ELF-1 (cell line): ENCODE results near the gene DENND5A.
A peak's percentile ranks its signal among the peaks of the same experiment; 100 is the strongest.

Source experiments
- DNase-seq: peaks from one replicate; pipeline ENCODE4 v3.0.0-alpha.2; 2016; ENCODE audit warnings: low read depth, low spot score

The DENND5A gene

DNA sequence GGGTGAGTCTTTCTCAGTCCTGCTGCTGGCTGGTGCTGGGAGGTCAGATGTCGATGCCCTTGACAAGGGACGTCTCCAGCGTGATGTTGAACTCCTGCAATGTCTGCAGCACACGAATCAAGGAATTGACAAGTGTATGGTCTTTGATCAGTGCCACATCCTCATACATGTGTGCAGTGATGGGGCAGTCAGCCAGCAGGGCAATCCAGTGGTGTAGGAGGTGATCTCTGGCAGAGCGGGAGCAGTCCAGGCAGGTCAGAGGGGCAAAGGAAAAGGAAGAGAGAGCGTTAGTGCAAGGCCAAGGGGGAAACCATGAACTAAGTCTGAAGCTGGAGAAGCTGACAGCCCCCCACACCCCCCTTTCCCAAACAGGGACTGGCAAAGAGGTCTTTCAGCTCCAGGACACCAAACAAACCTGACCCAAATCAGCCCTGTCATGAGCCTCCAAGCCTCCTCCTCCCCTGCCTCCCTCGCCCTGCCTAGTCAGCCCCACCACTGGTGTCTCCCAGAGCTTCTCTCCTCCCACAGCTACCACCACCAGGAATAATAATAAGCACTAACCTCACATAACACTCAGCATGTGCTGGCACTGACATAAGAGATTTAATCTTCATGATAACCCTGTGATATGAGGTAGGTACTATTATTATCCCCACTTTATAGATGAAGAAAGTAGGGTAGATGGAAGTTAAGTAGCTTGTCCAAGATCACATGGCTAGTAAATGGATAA is 125.4 kb downstream of the DENND5A start:
- DNase-seq, result no peak

DNA sequence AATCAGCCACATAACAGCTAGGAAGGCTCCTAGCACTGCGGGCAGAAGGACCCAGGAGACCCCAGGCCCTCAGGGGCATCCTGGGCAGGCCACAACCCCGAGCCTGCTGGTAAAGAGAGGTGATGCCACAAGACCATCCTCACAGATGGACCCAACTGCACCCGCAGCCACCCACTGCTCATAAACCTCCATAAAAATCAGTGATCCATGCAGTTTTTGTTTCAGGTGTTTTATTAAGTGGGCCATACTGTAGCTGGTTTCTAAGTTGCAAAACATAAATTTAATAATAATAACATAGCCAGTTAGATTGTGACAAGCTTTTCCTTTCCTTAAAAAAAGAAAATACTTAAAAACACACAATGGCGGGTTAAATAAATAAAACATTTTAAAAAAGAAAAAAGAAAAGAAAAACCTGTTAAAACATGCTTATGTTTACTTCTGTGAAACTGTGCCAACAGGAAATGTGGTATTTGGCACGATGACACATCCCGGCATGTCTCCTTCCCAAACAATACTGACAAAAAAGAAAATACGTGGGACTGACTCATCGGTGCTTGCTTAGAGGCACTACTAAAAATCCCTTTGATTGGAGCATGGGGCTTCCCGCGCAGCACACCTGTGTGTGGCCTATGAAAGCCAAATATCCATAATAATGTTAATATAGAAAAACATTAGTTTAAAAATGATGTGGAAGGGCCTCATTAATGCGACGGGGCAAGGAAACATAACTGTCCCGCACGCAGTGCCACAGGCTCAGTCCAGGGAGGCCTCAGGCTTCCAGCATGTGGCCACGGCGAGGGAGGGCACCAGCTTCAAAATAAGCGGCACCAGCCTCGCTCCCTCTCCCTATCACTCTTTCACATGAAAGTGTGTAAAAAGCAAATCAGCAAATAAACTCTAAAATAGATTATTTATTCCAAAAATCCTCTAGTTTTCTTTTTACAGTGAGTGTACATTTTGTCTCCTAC is 126.3 kb downstream of the DENND5A start:
- no peak for DNase-seq

DNA sequence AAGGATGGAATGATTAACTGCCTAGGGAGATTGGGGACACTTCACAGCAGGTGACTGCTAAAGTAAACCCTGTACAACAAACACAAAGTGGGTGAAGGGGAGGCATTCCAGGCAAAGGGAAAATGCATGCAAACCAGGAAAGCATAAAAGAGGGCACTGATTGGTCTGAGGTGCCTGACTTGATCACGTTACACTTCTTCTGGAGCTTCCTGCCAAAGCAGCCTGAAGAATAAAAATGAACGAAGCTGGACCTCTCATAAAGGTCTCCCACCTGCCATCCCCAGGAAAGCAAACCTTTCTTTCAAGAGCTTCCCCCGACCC is 127.1 kb downstream of the DENND5A start:
- DNase-seq, result no peak

DNA sequence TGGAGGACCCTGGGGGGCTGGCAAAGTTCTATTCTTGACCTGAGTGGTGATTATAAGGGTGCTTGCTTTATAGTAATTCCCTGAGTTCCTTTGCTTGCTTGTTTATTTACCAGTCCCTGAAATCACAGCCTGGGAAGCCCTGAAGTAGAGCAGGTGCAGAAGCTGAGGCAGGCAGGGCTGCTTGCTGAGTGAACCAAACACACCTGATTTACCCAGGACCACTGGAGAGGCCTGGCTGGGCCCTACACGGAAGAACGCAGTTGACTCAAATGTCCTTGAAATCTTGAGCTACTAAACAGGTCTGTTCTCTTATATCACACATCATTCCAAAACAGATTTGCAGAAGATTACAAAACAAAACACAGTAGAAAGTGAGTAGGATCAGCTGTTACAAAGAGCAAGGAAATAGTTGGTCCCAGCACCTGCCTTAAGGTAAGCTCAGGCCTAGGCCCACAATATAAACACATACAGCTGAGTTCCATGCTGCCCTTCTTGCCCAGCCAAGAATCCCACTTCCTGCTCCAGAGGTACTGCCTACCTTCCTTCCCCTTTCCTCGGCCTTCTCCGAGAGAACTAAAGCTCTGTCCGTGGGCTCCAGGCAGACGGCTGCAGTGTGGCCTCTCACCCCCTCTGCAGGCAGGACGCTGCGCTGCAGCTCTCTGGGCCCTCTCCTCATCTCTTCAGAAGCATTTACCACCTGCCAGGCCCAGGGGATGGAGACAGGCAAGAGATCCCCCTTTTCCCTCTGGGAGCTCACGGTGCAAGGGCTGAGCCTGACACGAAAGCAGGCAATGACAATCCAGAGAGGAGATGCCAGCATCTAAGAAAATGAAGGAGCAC is 127.6 kb downstream of the DENND5A start:
- DNase-seq, result peak; percentile 93

DNA sequence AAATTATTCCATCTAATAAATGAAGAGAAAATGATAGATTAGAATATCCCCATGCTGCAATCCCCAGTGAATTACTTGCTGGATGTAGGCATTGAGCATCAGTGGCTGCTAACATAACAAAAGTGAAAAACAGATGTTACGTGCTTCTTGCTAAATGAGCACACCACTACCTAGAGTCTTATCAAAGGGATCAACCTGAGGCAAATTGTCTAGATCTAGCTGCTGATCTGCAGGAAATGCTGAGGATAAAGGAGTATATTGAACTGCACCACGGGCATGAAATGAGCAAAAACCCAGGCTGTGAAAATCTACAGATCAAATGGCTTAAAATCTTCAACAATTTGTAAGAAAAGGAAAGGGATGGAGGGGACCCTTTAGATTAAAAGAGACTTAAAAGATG is 128.4 kb downstream of the DENND5A start:
- DNase-seq, result no peak

DNA sequence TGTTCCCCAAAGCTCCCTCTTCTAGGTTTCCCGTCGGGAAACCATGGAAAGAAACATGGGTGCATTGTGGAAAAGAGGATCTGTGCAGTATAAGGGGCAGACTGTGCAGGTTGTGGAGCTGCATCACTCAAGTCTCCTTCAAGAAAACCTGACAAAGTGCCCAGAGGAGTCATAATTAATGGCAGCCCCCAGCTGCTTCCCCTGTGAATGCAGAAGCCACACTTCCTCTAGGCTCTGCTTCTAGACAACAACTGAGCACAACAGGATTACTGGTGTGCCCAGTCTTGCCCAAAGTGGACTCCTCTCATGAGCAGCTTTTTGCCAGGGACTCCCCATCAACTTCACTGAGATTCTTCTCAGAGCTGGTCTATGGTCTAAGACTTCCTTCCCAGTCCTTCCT is 131.2 kb downstream of the DENND5A start:
- no peak for DNase-seq

DNA sequence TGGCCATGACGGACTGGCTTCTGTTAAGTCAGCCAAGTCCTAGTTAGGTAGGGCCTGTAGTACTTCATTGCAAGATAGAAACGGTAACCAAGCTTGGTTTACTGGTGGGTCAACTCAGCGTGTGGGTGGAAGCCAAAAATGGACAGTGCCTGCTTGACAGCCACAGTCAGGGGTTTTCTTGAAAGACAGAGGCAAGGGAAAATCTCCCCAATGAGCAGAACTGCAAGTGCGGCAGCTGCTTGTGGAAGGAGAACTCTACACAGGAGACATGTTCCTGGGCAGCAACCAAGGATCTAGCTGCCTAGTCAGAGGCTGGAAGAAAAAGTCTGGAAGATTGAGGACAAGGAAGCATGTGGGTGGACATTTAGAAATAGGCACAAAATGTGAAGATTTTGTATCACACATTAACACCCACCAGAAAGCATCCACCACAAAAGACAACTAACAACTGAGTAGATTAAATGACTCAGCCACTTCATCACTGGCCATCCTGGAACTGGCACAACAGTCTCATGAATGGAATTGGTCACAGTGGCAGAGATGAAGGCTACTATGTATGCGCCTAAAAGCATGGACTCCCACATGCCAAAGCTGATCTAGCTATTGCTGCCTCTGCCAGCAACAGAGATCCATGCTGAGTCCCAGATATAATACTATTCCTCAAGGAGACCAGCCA is 132.8 kb downstream of the DENND5A start:
- no peak for DNase-seq

DNA sequence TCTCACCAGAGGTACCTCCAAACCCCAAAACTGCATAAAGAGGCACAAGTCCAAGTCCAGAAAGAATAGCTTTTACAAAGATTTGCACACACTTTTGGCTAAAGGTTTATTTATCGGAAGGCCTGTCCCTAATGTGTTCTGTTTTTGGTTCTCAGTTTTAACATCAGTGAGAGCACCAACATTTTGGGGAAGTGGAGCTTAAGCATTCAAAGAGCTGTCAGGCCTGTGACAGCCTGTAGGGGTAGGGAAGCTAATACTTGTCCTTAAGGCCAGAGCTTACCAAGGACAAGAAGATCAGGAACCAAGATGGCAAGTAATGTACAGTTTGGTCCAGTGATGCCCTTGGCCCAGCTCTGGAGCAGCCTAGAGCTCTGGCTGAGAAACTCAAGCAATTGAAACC is 134.9 kb downstream of the DENND5A start:
- DNase-seq, result no peak

DNA sequence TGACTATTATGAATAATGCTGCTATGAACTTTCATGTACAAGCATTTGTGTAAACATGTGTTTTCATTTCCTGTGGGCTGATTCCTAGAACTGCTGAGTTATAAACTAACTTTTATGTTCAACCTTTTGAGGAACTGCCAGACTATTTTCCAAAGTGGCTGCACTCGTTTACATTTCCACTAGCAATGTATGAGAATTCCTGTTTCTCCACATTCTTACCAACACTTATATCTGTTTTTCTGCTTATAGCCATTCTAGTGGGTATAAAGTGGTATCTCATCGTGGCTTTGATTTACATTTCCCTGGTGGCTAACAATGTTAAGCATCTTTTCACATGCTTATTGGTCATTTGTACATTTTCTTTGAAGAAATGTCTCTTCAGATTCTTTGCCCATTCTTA is 138.5 kb downstream of the DENND5A start:
- DNase-seq, result no peak

DNA sequence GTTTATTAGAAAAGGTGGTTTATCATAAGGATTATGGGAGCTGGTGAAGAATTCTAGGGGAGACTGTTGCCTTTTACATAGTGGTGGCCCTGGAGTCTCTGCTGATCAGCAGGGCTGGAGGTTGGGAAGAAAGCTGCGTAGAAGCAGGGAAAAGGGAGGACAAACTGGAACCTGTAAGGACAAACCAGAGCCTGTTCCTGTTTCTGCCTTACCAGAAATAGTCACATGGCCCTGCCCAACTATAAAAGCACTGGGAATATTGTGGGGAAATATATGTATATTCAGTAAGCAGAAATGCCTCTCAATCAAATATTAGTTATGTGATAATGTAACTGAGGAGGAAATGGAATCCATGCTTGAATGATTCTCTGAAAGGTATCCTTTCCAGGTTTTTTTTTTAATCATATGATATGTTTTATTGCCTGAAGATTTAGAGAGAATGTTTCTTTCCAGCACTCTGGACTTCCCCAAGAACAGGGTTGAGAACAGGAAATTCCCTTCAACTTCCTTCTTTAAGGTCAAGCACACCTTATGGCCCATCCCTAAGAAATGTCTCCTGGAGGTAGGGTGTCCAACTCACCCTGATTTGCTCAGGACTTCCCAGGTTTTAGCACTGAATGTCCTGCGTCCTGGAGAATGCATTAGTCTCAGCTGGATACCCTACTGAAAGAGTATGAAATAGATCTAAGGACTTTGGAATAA is 139.8 kb downstream of the DENND5A start:
- DNase-seq, result no peak

DNA sequence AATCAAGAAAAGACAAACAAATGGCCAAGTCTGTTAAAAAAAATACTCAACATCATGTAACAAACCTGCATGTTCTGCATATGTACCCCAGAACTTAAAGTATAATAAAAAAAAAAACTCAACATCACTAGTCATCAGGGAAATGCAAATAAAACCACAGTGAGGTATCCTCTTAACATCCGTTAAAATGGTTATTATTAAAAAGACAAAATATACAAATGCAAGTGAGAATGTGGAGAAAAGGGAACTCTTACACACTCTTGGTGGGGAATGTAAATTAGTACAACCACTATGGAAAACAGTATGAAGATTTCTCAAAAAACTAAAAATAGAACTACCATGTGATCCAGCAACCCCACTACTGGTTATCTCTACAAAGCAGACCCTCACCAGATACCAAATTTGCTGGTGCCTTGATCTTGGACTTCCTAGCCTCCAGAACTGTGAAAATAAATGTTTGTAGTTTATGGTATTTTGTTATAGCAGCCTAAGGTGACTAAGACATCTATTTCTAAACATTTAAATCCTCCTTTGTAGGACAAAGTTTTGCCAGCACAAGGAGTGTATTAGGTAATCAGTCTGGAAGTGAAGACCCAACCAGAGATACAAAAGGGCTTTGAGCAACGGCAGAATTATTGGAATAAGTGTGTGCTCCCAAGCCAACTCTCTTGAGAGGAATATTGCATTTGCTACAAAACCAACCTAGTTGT is 141.4 kb downstream of the DENND5A start:
- DNase-seq, result no peak

DNA sequence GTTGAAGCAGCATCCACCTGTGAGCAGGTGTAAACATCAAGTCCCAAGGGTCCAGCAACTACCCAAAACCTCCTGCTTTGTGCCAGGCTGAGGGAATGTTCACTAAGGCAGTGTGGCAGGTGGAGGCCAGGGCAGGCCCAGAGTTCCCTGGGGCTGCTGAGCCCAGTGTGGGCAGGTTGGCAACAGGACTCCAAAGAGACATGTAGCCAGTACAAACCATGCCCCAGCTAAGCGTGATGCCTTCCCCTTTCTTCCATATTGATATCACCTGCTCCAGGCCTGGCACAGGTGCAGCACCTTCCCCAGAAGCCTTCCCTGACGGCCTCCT is 143.7 kb downstream of the DENND5A start:
- no peak for DNase-seq

DNA sequence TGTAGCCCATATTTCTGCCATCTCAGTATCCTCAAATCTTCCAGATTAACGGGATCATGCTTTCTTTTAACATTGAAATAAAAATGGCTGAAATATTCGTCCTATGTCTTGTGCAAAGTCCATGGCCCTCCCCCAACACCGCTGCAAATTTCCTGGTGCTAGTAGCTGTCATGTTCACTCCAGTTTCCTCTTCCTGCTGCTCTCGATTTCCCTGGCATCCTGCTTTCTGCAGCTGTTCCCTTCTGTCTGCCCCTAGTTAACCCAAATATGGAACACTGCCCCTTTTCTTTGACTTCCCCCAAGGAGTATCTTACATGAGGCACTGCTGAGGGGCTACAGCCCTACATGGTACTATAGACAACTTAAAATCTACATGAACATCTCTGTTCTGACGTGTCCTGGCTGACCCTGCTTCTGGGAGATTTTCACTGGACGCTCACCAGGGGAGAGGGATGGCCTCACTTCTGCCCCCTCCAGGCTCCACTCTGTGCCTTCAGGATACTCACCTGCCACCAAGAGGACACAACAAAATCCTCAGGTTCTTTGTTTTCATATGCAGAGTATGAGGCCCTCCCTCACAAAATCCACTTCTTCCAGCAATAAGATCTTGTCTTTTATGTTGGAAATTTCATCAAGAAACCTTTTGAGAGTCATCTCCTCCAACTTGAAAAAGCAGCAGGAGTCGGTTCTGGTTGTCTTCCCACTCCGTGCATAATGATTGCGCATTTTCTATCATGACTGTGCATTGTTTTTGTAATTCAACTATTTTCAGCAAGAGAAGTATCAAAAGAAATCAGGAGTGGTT is 144.3 kb downstream of the DENND5A start:
- DNase-seq, result peak; percentile 80

DNA sequence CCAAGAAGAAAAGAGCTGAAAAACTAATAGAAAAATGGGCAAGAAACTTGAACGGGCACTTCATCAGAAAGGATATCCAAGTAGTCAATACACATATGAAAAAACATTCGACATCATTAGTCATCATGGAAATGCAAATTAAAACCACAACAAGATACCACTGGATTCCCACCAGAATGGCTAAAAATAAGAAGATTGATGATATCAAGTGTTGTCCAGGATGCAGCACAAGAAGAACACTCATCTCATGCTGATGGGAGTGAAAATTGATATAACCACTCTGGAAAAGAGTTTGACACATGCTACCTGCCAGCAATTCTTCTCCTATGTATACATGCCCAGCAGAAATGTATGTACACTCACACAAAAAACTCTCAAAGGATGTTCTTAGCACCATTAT is 146.9 kb downstream of the DENND5A start:
- DNase-seq, result no peak

DNA sequence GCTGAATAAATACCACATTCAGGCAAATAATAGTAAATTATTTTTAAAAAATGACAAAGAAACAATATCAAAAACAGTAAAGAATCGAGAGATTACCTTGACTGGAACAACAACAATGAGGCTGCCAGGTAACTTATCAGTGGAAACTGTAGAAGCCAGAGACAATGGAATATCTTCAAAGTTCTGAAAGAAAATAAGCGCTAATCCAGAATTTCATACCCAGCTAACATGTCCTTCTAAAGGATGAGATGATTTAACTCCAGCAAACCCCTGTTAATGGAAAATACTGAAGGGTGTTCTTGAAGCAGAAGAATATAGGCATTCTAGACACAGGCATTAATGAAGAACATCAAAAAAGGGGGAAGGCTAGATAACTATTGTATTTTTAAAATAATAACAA is 153.1 kb downstream of the DENND5A start:
- no peak for DNase-seq

DNA sequence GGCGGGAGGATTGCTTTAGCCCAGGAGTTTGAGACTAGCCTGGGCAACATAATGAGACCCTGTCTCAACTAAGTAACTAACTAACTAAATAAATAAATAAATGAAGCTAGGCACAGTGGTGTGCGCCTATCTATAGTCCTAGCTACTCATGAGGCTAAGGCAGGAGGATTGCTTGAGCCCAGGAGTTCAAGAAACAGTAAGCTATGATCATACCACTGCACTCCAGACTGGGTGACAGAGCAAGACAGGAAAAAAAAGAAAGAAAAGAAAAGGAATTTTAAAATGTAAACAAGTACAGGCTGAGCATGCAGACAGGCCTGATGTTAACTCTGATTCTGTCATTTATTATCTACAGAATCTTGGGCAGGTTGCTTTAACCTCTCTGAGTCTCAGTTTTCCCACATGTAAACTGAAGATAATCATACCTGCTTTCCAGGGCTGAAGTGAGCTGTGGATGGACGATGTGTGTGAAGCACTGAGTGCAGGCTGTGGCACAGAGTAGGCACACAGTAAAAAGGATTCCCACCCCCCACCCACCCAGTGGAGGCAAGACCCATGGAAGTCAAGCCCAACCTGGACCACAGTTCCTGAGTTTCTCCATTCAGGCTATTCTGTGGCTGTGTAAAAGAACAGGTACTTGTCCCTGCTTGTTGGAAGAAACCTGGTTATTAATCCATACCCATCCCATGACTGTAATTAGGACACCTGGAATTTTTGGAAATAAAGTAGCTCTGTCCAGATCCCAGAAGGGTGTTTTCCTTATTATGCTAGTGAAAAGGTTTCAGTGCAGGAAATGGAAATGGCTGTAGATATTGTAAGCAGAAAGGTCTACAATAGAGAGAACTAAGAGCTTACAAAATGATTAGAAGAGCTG is 155.1 kb downstream of the DENND5A start:
- no peak for DNase-seq

DNA sequence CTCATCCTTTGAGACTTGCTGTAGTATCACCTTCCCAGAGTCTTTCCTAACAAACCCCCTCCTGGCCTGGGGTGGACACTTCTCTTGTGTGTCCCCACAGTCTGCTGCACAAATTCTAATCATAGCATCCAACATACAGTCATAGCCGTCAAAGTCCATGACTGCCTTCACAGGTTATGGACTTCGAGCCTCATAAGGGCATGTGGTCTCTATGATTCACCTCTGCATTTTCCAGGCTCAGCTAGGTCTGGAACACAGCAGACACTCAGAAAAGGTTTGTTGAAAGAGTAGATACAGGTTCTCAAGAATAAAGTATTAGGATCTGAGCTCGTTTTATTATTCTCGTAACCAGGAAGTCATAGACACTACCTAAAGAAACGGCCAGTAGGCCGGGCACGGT is 160.6 kb downstream of the DENND5A start:
- DNase-seq, result no peak

DNA sequence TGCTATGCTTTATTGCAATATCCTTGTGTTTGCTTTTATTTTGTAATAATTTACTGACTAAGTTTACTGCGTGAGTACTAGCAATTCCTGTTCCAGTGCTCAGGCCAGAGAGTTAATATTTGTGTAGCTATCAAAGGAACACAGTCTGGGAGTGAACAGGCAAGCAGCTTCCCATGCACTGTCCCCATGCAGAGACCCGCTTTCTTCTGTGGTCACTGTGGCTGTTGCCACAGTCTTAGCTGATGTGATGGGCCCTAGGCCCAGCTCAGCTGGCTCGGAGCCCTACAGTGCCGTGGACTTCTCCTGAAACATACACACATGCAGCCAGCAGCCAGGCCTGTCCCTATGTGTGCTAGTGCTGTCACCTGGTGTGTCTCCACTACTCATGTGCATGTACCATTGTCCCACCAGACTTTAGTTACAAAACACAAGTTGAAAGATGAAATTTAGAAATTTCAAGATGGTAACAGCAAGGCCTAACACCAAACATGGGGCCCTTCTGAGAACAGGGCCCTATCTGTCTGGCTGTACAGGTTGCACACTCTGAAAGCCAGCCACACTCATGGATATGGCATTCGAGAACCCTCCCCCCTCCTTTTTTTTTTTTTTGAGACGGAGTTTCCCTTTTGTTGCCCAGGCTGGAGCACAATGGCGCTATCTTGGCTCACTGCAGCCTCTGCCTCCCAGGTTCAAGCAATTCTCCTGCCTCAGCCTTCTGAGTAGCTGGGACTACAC is 161.4 kb downstream of the DENND5A start:
- DNase-seq, result no peak
